Calu3 (cell line): ENCODE results near the gene SRRM4. TPM values are rescaled to one million over a fixed set of nuclear protein-coding genes. Genes with fewer than 3 reads are reported as not detected.

Source experiments
- BruUV-seq: library from RNA; stranded (reverse); fragments of 400-500 nt; replicated peaks from 2 replicates; lab custom pipeline; 2021; lab: Mats Ljungman, UMichigan
- CTCF ChIA-PET: fragments of 300-600 bp; sonication (Branson Sonifier 250); formaldehyde crosslinking; loops from one replicate; lab custom pipeline; 2022; ENCODE audit warnings: antibody characterized with exemption; lab: Charles Lee
- DNase-seq: peaks from one replicate; pipeline ENCODE4 v3.0.0; 2022
- H3K27ac Mint-ChIP-seq: one replicate; pipeline ENCODE4 v1.8.0; 2022; ENCODE audit warnings: mixed read lengths; ENCODE audit not compliant: unreplicated experiment
- H3K27me3 Mint-ChIP-seq: one replicate; pipeline ENCODE4 v1.8.0; 2022; ENCODE audit warnings: mixed read lengths; ENCODE audit not compliant: unreplicated experiment
- H3K36me3 Mint-ChIP-seq: one replicate; pipeline ENCODE4 v1.8.0; 2022; ENCODE audit warnings: mild to moderate bottlenecking, moderate library complexity, mixed read lengths; ENCODE audit not compliant: insufficient read depth, unreplicated experiment
- H3K4me1 Mint-ChIP-seq: one replicate; pipeline ENCODE4 v1.8.0; 2022; ENCODE audit warnings: mild to moderate bottlenecking, low read depth, mixed read lengths; ENCODE audit not compliant: unreplicated experiment
- H3K4me3 Mint-ChIP-seq: one replicate; pipeline ENCODE4 v1.8.0; 2022; ENCODE audit warnings: mild to moderate bottlenecking, low read depth, moderate library complexity, mixed read lengths; ENCODE audit not compliant: unreplicated experiment
- H3K9me3 Mint-ChIP-seq: one replicate; pipeline ENCODE4 v1.8.0; 2022; ENCODE audit warnings: low read depth, mixed read lengths; ENCODE audit not compliant: unreplicated experiment
- intact Hi-C: fragments of 100-400 bp; cut with micrococcal nuclease; formaldehyde crosslinking; loops from one replicate; pipeline ENCODE4 v1.10.0; 2022; ENCODE audit not compliant: unreplicated experiment
- total RNA-seq: library from RNA; stranded (reverse); gene quantifications from 2 replicates; pipeline ENCODE4 v1.2.3, GENCODE V29; 2022
- TF ChIP-seq, protein P1 (sequence below): fragments of 200-600 bp; IDR thresholded peaks from one replicate; pipeline ENCODE4 v1.8.0; 2022; ENCODE audit warnings: antibody characterized with exemption; ENCODE audit not compliant: unreplicated experiment

SRRM4 gene
- total RNA-seq, 1 experiment from 2014 or later: not detected

DNA sequence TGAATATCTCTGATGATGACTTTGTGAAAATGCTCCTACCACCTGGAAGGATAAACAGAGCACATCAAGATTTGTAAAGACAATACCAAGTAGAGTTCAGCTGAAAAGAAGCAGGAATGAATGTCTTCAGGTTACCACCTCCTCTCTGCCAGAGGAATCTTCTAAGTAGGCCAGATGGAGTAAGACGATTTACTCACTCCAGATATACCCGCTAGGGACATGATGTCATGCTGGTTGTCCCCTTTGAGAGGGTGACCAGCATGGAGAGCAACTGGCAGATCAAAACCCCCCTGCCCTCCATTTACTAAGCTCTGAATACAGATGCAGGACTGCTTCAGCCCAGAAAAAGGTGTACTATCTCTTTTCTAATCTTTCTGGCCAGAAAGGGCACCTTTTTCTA, 158.1 kb downstream of the SRRM4 start:
- no peak overlapping the region for H3K27ac Mint-ChIP-seq
- H3K4me3 Mint-ChIP-seq: no peak overlapping the region
- peaks cover 88% of the 10 kb centered on the region for H3K27me3 Mint-ChIP-seq
- TF ChIP-seq, protein P1, sequence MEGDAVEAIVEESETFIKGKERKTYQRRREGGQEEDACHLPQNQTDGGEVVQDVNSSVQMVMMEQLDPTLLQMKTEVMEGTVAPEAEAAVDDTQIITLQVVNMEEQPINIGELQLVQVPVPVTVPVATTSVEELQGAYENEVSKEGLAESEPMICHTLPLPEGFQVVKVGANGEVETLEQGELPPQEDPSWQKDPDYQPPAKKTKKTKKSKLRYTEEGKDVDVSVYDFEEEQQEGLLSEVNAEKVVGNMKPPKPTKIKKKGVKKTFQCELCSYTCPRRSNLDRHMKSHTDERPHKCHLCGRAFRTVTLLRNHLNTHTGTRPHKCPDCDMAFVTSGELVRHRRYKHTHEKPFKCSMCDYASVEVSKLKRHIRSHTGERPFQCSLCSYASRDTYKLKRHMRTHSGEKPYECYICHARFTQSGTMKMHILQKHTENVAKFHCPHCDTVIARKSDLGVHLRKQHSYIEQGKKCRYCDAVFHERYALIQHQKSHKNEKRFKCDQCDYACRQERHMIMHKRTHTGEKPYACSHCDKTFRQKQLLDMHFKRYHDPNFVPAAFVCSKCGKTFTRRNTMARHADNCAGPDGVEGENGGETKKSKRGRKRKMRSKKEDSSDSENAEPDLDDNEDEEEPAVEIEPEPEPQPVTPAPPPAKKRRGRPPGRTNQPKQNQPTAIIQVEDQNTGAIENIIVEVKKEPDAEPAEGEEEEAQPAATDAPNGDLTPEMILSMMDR: no peak
- DNase-seq: no peak
- H3K9me3 Mint-ChIP-seq: no peaks in the 10 kb centered on the region
- no TSS peak for BruUV-seq
- intact Hi-C loops: no loop called here
- H3K36me3 Mint-ChIP-seq: no peaks in the 10 kb centered on the region
- CTCF ChIA-PET: no interaction called here
- no peaks in the 10 kb centered on the region for H3K4me1 Mint-ChIP-seq

GRCh38 chr12:119145367-119145766, 164.0 kb downstream of the SRRM4 start:
- intact Hi-C loops: no loop called here
- Mint-ChIP-seq H3K9me3 (no peaks in the 10 kb centered on the region), H3K4me1 (no peaks in the 10 kb centered on the region), H3K4me3 (no peak overlapping the region), H3K27ac (no peak overlapping the region), H3K36me3 (no peaks in the 10 kb centered on the region), H3K27me3 (peaks cover 96% of the 10 kb centered on the region)
- DNase-seq: no peak
- no TSS peak for BruUV-seq
- CTCF ChIA-PET: no interaction called here
- TF ChIP-seq, protein P1: no peak

GRCh38 chr12:119147847-119148448, 166.6 kb downstream of the SRRM4 start:
- Mint-ChIP-seq H3K27ac (no peak overlapping the region), H3K4me3 (no peak overlapping the region), H3K4me1 (no peaks in the 10 kb centered on the region), H3K9me3 (no peaks in the 10 kb centered on the region), H3K27me3 (peaks cover 93% of the 10 kb centered on the region), H3K36me3 (no peaks in the 10 kb centered on the region)
- BruUV-seq: no TSS peak
- TF ChIP-seq, protein P1: no peak
- CTCF ChIA-PET: interaction anchor here (0.5 to 0.9 kb wide), 3 partner anchors 22 to 70 kb away, joined by 3 to 5 read pairs (median 3); no protein-coding TSS in a partner anchor
- no peak for DNase-seq
- intact Hi-C loops: no loop called here

DNA sequence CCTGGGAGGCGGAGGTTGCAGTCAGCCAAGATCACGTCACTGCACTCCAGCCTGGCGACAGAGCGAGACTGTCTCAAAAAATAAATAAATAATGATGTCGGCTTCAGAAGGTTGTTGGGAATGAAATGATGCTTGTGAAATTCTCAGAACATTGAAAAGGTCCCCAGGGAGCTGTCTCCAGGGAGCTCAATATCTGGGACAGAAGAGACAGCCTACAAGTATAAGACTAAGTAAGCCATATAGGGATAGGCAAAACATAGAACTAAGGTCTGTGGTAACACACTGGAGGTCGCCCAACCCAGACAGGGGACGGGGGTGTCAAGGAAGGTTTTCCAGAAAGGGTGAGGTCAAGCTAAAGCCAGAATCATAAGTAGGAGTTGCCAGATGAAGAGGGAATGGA, 167.9 kb downstream of the SRRM4 start:
- H3K4me3 Mint-ChIP-seq: no peak overlapping the region
- no TSS peak for BruUV-seq
- CTCF ChIA-PET: interaction anchor here (0.6 kb wide), 1 partner anchor 9 kb away, joined by 5 read pairs; no protein-coding TSS in a partner anchor

More for the DNA sequence above, 167.9 kb downstream of the SRRM4 start:
- intact Hi-C loops: no loop called here
- H3K27ac Mint-ChIP-seq: no peak overlapping the region
- no peaks in the 10 kb centered on the region for H3K4me1 Mint-ChIP-seq
- H3K36me3 Mint-ChIP-seq: no peaks in the 10 kb centered on the region
- DNase-seq: no peak
- peaks cover 83% of the 10 kb centered on the region for H3K27me3 Mint-ChIP-seq
- TF ChIP-seq, protein P1: no peak
- no peaks in the 10 kb centered on the region for H3K9me3 Mint-ChIP-seq
